Stimulated activated naive CD8-positive, alpha-beta T cell treated with anti-CD3 and anti-CD28 coated beads, Interleukin-15, Interleukin-2, amounts not matched to agents 100 ng/mL and 50 ng/mL, for 24 hours (primary cell): Measurements from ENCODE around the gene OR1L6.

Experiments
- H3K27ac Mint-ChIP-seq: one replicate; pipeline ENCODE4 v1.8.0; 2021; ENCODE audit warnings: mild to moderate bottlenecking, mixed read lengths
- H3K27me3 Mint-ChIP-seq: one replicate; pipeline ENCODE4 v1.8.0; 2021; ENCODE audit warnings: mixed read lengths
- H3K36me3 Mint-ChIP-seq: one replicate; pipeline ENCODE4 v1.8.0; 2021; ENCODE audit warnings: low read depth, mixed read lengths
- H3K4me1 Mint-ChIP-seq: one replicate; pipeline ENCODE4 v1.8.0; 2021; ENCODE audit warnings: low read depth, mixed read lengths
- H3K4me3 Mint-ChIP-seq: one replicate; pipeline ENCODE4 v1.8.0; 2021; ENCODE audit warnings: mild to moderate bottlenecking, mixed read lengths
- H3K9me3 Mint-ChIP-seq: one replicate; pipeline ENCODE4 v1.8.0; 2021; ENCODE audit warnings: mixed read lengths

OR1L6 gene

DNA sequence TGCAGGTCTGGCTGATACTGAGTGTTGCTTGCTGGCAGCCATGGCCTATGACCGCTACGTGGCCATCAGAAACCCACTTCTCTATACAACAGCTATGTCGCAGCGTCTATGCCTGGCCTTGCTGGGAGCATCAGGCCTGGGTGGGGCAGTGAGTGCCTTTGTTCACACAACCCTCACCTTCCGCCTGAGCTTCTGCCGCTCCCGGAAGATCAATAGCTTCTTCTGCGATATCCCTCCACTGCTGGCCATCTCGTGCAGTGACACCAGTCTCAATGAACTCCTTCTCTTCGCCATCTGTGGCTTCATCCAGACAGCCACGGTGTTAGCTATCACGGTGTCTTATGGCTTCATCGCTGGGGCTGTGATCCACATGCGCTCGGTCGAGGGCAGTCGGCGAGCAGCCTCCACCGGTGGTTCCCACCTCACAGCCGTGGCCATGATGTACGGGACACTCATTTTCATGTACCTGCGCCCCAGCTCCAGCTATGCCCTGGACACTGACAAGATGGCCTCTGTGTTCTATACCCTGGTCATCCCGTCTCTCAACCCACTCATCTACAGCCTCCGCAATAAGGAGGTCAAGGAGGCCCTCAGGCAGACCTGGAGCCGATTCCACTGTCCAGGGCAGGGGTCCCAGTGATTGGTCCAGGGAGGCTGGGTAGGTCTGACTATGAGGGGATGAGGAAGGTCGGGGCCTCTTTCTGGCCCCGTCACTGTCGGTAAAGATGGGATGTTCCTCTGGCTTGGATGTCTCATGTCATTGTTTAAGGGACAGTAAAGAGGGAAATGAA lies 47.3 kb downstream of the OR1L6 start:
- Mint-ChIP-seq H3K4me3 (no peak overlapping the region), H3K27ac (no peak overlapping the region), H3K27me3 (no peaks in the 10 kb centered on the region), H3K9me3 (no peaks in the 10 kb centered on the region), H3K36me3 (no peaks in the 10 kb centered on the region), H3K4me1 (no peaks in the 10 kb centered on the region)

DNA sequence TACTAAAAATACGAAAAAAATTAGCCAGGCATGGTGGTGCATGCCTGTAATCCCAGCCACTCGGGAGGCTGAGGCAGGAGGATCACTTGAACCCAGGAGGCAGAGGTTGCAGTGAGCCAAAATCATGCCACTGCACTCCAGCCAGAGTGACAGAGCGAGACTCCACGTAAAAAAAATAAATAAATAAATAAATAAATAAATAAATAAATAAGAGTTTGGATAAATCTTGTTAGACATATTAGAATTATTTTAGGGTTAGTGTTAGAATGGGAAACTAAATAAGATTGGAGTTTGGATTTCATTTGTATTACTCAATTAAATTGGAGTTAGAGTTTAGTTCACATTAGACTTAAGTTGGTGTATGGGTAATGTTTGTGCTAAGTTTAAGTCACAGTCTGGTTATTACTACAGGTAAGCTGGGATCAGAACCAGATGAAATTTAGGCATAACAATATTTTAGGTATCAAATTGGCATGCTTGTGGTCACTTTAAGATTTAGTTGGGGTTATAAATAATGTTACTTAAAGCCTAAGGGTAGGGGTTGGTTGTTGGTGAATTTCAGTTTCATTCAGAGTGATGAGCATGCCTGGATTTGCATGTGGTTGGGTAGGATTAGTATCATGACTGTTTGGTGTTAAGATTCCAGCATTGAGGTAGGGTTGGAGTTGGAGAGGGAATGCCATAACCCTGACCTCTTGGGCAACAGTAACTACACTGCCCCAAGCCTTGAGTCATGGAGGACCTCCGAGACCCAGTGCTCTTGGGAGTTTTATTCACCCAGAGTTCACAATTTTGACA lies 50.0 kb downstream of the OR1L6 start:
- H3K27me3 Mint-ChIP-seq: no peaks in the 10 kb centered on the region
- no peak overlapping the region for H3K27ac Mint-ChIP-seq
- H3K4me3 Mint-ChIP-seq: no peak overlapping the region
- no peaks in the 10 kb centered on the region for H3K36me3 Mint-ChIP-seq
- no peaks in the 10 kb centered on the region for H3K9me3 Mint-ChIP-seq
- no peaks in the 10 kb centered on the region for H3K4me1 Mint-ChIP-seq

DNA sequence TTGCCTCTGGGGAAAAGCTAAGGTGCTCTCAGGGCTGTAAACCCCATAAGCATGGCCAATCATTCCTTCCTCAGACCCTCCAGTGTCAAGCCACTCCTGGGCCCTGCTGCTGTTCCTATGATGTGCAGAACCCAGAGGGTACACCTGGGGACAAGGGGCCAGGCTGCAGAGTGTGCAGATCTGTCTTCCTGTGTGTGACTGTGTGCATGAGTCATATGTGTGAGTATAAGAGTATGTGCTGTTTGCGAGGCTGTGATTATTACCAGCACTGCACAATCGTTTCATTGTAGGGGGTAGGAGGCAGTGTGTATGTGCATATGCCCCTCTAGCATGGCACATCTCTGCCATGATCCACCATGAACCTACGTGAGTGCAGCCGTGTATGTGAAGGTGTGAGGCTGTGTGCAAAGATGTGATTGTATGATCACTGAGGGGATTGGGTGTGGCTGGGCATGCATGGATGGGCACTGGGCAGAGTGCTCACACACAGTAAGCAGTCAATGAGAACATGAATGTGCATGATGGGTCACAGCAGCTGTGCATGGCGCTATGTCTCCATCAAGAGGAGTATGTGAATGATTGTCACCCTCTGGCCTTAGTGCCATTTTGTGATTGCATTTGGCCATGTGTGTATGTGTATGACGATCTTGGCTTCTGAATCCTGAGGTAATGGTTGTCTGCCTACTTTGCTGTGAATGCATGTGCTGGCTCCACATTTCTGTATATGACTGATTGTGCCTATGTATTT lies 55.4 kb downstream of the OR1L6 start:
- Mint-ChIP-seq H3K27me3 (no peaks in the 10 kb centered on the region), H3K36me3 (no peaks in the 10 kb centered on the region), H3K4me3 (no peak overlapping the region), H3K4me1 (no peaks in the 10 kb centered on the region), H3K27ac (no peak overlapping the region), H3K9me3 (no peaks in the 10 kb centered on the region)
